DOHH2 (cell line): ENCODE measurements around the gene PLG.

Experiments
- EZH2phosphoT487 ChIP-seq: fragments of 200-600 bp; sonication (generic); IDR thresholded peaks from 2 replicates; pipeline ENCODE4 v1.6.1; 2017; ENCODE audit warnings: borderline replicate concordance, mild to moderate bottlenecking, antibody characterized with exemption, low read length, moderate library complexity, mixed read lengths
- TF ChIP-seq, protein P1 (sequence below): fragments of 200-600 bp; sonication (generic); IDR thresholded peaks from one replicate; pipeline ENCODE4 v1.5.1; 2014; ENCODE audit warnings: antibody characterized with exemption, mild to moderate bottlenecking, low read depth, low read length; ENCODE audit not compliant: poor library complexity, severe bottlenecking

DNA sequence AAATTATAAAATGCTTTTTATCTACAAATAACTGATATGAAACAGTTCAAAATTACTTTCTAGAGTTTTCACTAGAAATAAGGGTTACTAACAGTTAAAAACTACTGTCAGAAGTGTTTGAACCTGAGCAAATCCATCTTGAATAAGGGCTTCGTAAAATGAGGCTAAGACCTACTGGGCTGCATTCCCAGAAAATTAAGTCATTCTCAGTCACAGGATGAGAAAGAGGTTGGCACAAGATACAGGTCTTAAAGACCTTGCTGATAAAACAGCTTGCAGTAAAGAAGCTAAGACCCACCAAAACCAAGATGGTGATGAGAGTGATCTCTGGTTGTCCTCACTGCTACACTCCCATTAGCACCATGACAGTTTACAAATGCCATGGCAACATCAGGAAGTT, 93.7 kb downstream of the PLG start:
- TF ChIP-seq, protein P1, sequence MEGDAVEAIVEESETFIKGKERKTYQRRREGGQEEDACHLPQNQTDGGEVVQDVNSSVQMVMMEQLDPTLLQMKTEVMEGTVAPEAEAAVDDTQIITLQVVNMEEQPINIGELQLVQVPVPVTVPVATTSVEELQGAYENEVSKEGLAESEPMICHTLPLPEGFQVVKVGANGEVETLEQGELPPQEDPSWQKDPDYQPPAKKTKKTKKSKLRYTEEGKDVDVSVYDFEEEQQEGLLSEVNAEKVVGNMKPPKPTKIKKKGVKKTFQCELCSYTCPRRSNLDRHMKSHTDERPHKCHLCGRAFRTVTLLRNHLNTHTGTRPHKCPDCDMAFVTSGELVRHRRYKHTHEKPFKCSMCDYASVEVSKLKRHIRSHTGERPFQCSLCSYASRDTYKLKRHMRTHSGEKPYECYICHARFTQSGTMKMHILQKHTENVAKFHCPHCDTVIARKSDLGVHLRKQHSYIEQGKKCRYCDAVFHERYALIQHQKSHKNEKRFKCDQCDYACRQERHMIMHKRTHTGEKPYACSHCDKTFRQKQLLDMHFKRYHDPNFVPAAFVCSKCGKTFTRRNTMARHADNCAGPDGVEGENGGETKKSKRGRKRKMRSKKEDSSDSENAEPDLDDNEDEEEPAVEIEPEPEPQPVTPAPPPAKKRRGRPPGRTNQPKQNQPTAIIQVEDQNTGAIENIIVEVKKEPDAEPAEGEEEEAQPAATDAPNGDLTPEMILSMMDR, result no peak
- no peak for TF ChIP-seq EZH2phosphoT487
